ENCODE data around the gene LTO1.

The LTO1 gene

GRCh38 chr11:69656536-69657455 lies 18.4 kb downstream of the LTO1 start:
- DNase-seq, result no peak

- no peak for DNase-seq
These were observed 19.4 kb downstream of the LTO1 start for GRCh38 chr11:69655479-69656428.

GRCh38 chr11:69654660-69655478 lies 20.3 kb downstream of the LTO1 start:
- DNase-seq, result no peak

GRCh38 chr11:69654001-69654659 lies 21.0 kb downstream of the LTO1 start:
- DNase-seq, result no peak

- DNase-seq, result no peak
These were observed 21.7 kb downstream of the LTO1 start for GRCh38 chr11:69653406-69653960.

- DNase-seq, result no peak
These were observed 22.2 kb downstream of the LTO1 start for GRCh38 chr11:69652999-69653398.

- no peak for DNase-seq
These were observed 23.1 kb downstream of the LTO1 start for GRCh38 chr11:69651834-69652620.

GRCh38 chr11:69650832-69651344 lies 24.3 kb downstream of the LTO1 start:
- no peak for DNase-seq

- DNase-seq, result no peak
These were observed 24.9 kb downstream of the LTO1 start for GRCh38 chr11:69650081-69650831.

- no peak for DNase-seq
These were observed 25.6 kb downstream of the LTO1 start for GRCh38 chr11:69649576-69649900.

- no peak for DNase-seq
These were observed 26.2 kb downstream of the LTO1 start for GRCh38 chr11:69648679-69649575.

GRCh38 chr11:69647761-69648497 lies 27.2 kb downstream of the LTO1 start:
- no peak for DNase-seq

- no peak for DNase-seq
These were observed 27.8 kb downstream of the LTO1 start for GRCh38 chr11:69647390-69647748.

GRCh38 chr11:69646493-69647389 lies 28.4 kb downstream of the LTO1 start:
- no peak for DNase-seq

- no peak for DNase-seq
These were observed 29.2 kb downstream of the LTO1 start for GRCh38 chr11:69645801-69646492.

GRCh38 chr11:69644962-69645675 lies 30.0 kb downstream of the LTO1 start:
- DNase-seq, result no peak
